Fibroblast of lung (primary cell): Measurements from ENCODE around the gene PRKAG2. TPM values are rescaled to one million over a fixed set of nuclear protein-coding genes. Genes with fewer than 3 reads are reported as not detected.

Experiments used
- DNase-seq, 2 donors: peaks; one replicate each; pipeline versions ENCODE4 v3.0.0 to v3.0.0-alpha.2; 2010; ENCODE audit warnings: low read depth in 2 of 2
- H2AFZ ChIP-seq: 2 replicates; pipeline ENCODE4 v1.5.1; 2012; ENCODE audit warnings: low read length, control low read depth, inconsistent platforms
- H3K27ac ChIP-seq: 2 replicates; pipeline ENCODE4 v1.5.1; 2011; ENCODE audit warnings: low read length, control low read depth; ENCODE audit not compliant: insufficient read depth
- H3K27me3 ChIP-seq: 2 replicates; pipeline ENCODE4 v1.5.1; 2011; ENCODE audit warnings: mild to moderate bottlenecking, low read length; ENCODE audit not compliant: control insufficient read depth, insufficient read depth
- H3K36me3 ChIP-seq: 2 replicates; pipeline ENCODE4 v1.5.1; 2011; ENCODE audit warnings: low read length; ENCODE audit not compliant: control insufficient read depth, insufficient read depth
- H3K4me1 ChIP-seq: 2 replicates; pipeline ENCODE4 v1.5.1; 2011; ENCODE audit warnings: low read length; ENCODE audit not compliant: control insufficient read depth, insufficient read depth; ENCODE audit errors: extremely low read depth
- H3K4me2 ChIP-seq: 2 replicates; pipeline ENCODE4 v1.5.1; 2011; ENCODE audit warnings: low read length, control low read depth; ENCODE audit not compliant: insufficient read depth; ENCODE audit errors: extremely low read depth
- H3K4me3 ChIP-seq, 4 experiments: fragments of 200-600 bp in 1 of 4; sonication (generic) in 1 of 4; replicated peaks in 1 of 4; 2 replicates each; pipeline ENCODE4 v1.5.1; 2011 to 2016; ENCODE audit warnings: low read length in 4 of 4, low read depth in 3 of 4, mild to moderate bottlenecking in 3 of 4, control low read depth in 2 of 4, inconsistent platforms in 1 of 4, mixed read lengths in 1 of 4; ENCODE audit not compliant: insufficient read depth in 1 of 4; ENCODE audit errors: control extremely low read depth in 1 of 4
- H3K79me2 ChIP-seq: 2 replicates; pipeline ENCODE4 v1.5.1; 2012; ENCODE audit warnings: mild to moderate bottlenecking, low read length, inconsistent platforms; ENCODE audit not compliant: control insufficient read depth, insufficient read depth
- H3K9ac ChIP-seq: 2 replicates; pipeline ENCODE4 v1.5.1; 2011; ENCODE audit warnings: mild to moderate bottlenecking, low read length, control low read depth; ENCODE audit not compliant: insufficient read depth
- H3K9me3 ChIP-seq: 2 replicates; pipeline ENCODE4 v1.5.1; 2012; ENCODE audit warnings: low read depth, low read length; ENCODE audit not compliant: control insufficient read depth, insufficient read depth
- H4K20me1 ChIP-seq: 2 replicates; pipeline ENCODE4 v1.5.1; 2011; ENCODE audit warnings: low read length; ENCODE audit not compliant: control insufficient read depth, insufficient read depth; ENCODE audit errors: extremely low read depth
- EZH2 ChIP-seq: IDR thresholded peaks from 2 replicates; pipeline ENCODE4 v1.5.1; 2012; ENCODE audit warnings: low read length, control low read depth, mild to moderate bottlenecking; ENCODE audit errors: missing control alignments
- polyA plus RNA-seq, 2 donors: library from polyadenylated mRNA; depleted of rRNA in 1 of 2; stranded (reverse) in 1 of 2; unstranded in 1 of 2; fragments of >200 nt; gene quantifications; 2 replicates each; pipeline ENCODE4 v1.2.1, GENCODE V29; 2011 to 2012; ENCODE audit warnings: missing spikeins in 1 of 2
- total RNA-seq: library from RNA; depleted of rRNA; stranded (reverse); fragments of >200 nt; gene quantifications from 2 replicates; pipeline ENCODE4 v1.2.1, GENCODE V29; 2014
- TF ChIP-seq, protein P1 (sequence below), 2 donors: IDR thresholded peaks in 1 of 2; conservative IDR thresholded peaks in 1 of 2; 1 replicate in 1 of 2; 2 replicates in 1 of 2; pipeline ENCODE4 v1.5.1; 2011 to 2012; ENCODE audit warnings: low read length in 2 of 2, control low read depth in 1 of 2, inconsistent platforms in 1 of 2, low read depth in 1 of 2, mild to moderate bottlenecking in 1 of 2

PRKAG2 gene
- total and polyA plus RNA-seq, 2 donors (not counting 1 experiment from before 2014, with no cell fraction given), result 11.9 to 56.7 TPM

DNA sequence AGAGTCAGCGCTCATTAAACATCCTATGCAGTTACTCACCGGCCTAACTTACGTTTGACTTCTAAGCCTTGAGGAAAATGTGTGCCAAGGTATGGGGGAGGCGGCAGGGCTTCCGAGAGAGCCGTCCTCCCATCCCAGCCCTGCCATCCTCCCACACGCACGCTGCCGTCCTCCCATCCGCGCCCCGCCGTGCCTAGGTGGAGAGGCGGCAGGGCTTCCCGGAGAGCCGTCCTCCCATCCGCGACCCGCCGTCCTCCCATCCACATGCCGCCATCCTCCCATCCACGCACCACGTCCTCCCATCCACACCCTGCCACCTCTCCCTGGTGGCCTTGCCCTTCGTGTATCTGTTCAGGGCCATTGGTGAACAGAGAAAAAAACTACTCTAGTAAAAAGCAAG is 162.7 kb downstream of the PRKAG2 start:
- DNase-seq, result no peak

DNA sequence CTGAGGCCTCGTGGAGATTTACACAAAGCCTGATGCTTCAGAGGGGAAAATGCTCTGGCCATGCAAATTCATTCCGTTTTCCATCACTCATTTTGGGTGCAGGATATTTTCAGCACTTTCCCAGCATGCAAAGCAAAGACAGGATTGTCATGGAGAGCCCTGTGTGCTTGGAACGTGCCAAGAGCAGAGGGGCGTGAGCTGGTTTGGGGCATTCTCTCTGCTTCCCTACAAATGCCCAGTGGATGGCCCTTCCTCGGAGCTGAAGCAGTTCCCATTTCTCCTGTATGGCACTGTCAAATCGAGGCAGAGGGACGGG is 164.1 kb downstream of the PRKAG2 start:
- no peaks in the 10 kb centered on the region for H3K9me3 ChIP-seq
- H3K4me2 ChIP-seq, result no peak overlapping the region
- no peaks in the 10 kb centered on the region for H3K79me2 ChIP-seq
- DNase-seq, result no peak
- no peak overlapping the region for H3K9ac ChIP-seq
- H3K4me3 ChIP-seq, result no peak overlapping the region
- H3K36me3 ChIP-seq, result no peaks in the 10 kb centered on the region
- H4K20me1 ChIP-seq, result no peaks in the 10 kb centered on the region
- no peaks in the 10 kb centered on the region for H3K27me3 ChIP-seq
- no peaks in the 10 kb centered on the region for H3K4me1 ChIP-seq
- no peak for TF ChIP-seq EZH2
- TF ChIP-seq, protein P1, sequence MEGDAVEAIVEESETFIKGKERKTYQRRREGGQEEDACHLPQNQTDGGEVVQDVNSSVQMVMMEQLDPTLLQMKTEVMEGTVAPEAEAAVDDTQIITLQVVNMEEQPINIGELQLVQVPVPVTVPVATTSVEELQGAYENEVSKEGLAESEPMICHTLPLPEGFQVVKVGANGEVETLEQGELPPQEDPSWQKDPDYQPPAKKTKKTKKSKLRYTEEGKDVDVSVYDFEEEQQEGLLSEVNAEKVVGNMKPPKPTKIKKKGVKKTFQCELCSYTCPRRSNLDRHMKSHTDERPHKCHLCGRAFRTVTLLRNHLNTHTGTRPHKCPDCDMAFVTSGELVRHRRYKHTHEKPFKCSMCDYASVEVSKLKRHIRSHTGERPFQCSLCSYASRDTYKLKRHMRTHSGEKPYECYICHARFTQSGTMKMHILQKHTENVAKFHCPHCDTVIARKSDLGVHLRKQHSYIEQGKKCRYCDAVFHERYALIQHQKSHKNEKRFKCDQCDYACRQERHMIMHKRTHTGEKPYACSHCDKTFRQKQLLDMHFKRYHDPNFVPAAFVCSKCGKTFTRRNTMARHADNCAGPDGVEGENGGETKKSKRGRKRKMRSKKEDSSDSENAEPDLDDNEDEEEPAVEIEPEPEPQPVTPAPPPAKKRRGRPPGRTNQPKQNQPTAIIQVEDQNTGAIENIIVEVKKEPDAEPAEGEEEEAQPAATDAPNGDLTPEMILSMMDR (conservative IDR thresholded peaks at IDR 0.05 in 1 of 2, IDR thresholded peaks at IDR 0.05 in 1 of 2; ENCODE audit: low read depth in 1 of 2, low read length in 2 of 2), result no peak
- no peak overlapping the region for H3K27ac ChIP-seq
- no peak overlapping the region for H2AFZ ChIP-seq

More for the DNA sequence above, 162.7 kb downstream of the PRKAG2 start:
- H3K4me3 ChIP-seq, result no peak overlapping the region
- H3K4me2 ChIP-seq, result no peak overlapping the region
- H4K20me1 ChIP-seq, result no peaks in the 10 kb centered on the region
- H3K27me3 ChIP-seq, result no peaks in the 10 kb centered on the region
- H3K9ac ChIP-seq, result no peak overlapping the region
- H3K9me3 ChIP-seq, result no peaks in the 10 kb centered on the region
- no peak overlapping the region for H2AFZ ChIP-seq
- no peaks in the 10 kb centered on the region for H3K79me2 ChIP-seq
- TF ChIP-seq, protein P1 (conservative IDR thresholded peaks at IDR 0.05 in 1 of 2, IDR thresholded peaks at IDR 0.05 in 1 of 2; ENCODE audit: low read depth in 1 of 2, low read length in 2 of 2), result no peak
- no peak for TF ChIP-seq EZH2
- no peaks in the 10 kb centered on the region for H3K4me1 ChIP-seq
- no peaks in the 10 kb centered on the region for H3K36me3 ChIP-seq
- no peak overlapping the region for H3K27ac ChIP-seq

DNA sequence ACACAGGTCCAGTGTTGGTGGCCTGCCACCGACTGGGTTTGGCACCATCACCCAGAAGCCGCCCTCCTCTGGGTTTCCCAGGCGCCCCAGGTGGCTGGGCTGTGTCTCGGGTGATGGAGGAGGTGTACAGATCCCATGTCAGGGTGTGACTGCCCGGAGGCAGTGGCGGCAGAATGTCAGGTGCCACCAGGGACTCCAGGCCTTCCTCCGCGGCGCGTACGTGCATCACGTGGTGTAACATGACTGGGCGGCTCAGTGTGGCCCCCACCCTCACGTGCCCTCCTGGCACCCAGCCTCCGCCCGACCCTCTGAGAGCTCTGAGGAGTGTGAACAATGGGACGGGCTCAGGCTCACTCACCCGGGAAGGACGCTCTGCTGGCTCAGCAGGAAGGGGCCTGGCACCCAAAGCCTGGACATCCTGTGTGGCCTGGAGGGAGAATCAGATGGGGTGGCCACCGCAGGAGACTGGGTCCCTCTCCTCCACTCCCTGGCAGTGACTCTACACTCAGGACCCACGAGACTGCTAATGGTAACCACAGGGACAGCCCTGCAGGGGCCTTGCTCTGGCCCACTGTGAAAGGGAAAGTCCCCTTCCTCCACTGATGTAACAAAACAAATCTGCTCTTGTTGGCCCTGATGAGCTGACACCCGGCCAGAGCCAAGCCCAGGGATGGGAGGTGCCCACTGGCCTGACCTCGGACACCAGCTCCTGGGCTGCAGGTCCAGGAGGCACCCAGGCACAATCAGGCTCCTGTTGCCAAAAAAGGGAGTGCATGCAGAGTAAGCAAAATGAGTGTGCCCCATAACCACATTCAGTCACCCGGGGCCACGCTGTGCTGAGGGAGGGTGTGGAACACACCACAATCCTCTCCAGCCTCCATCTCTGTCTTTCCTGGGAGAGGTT is 164.8 kb downstream of the PRKAG2 start:
- Histone ChIP-seq H3K36me3 (no peaks in the 10 kb centered on the region), H3K9me3 (no peaks in the 10 kb centered on the region), H3K79me2 (no peaks in the 10 kb centered on the region), H3K27ac (no peak overlapping the region), H3K4me2 (no peak overlapping the region), H3K9ac (no peak overlapping the region), H2AFZ (no peak overlapping the region), H3K27me3 (no peaks in the 10 kb centered on the region), H4K20me1 (no peaks in the 10 kb centered on the region), H3K4me3 (no peak overlapping the region), H3K4me1 (no peaks in the 10 kb centered on the region)
- no peak for DNase-seq
- TF ChIP-seq, protein P1 (conservative IDR thresholded peaks at IDR 0.05 in 1 of 2, IDR thresholded peaks at IDR 0.05 in 1 of 2; ENCODE audit: low read depth in 1 of 2, low read length in 2 of 2), result no peak
- no peak for TF ChIP-seq EZH2
